Heart right ventricle (tissue), 16 donors: ENCODE measurements around the gene FAM219A. TPM values are rescaled to one million over a fixed set of nuclear protein-coding genes. Genes with fewer than 3 reads are reported as not detected.

Source experiments
- ATAC-seq, 8 donors: fragments of 200-7000 bp; cut with Tn5 transposase; one replicate each; pipeline ENCODE4 v1.9.1; 2020; ENCODE audit warnings: mild to moderate bottlenecking in 8 of 8, moderate library complexity in 8 of 8, moderate number of reproducible peaks in 1 of 8
- DNase-seq, 2 donors: peaks; one replicate each; pipeline ENCODE4 v3.0.0-alpha.2; 2020
- H3K27ac ChIP-seq, 10 donors: fragments of 200-600 bp; sonication (generic) in 2 of 10; one replicate each; pipeline versions ENCODE4 v1.5.0 to v1.8.0; 2020 to 2022; ENCODE audit warnings: mild to moderate bottlenecking in 3 of 10
- H3K27me3 ChIP-seq, 7 donors: fragments of 200-600 bp; one replicate each; pipeline ENCODE4 v1.8.0; 2021 to 2022; ENCODE audit warnings: mild to moderate bottlenecking in 2 of 7
- H3K36me3 ChIP-seq, 9 donors: fragments of 200-600 bp; sonication (generic) in 1 of 9; one replicate each; pipeline versions ENCODE4 v1.5.0 to v1.8.0; 2020 to 2022; ENCODE audit warnings: mild to moderate bottlenecking in 2 of 9
- H3K4me1 ChIP-seq, 9 donors: fragments of 200-600 bp; sonication (generic) in 1 of 9; one replicate each; pipeline versions ENCODE4 v1.5.0 to v1.8.0; 2020 to 2022; ENCODE audit warnings: mild to moderate bottlenecking in 4 of 9
- H3K4me3 ChIP-seq, 10 donors: fragments of 200-600 bp; sonication (generic) in 2 of 10; one replicate each; pipeline versions ENCODE4 v1.5.0 to v1.8.0; 2020 to 2022; ENCODE audit warnings: mild to moderate bottlenecking in 7 of 10, moderate library complexity in 2 of 10
- H3K9me3 ChIP-seq, 11 donors: fragments of 200-600 bp in 10 of 11; sonication (generic) in 2 of 11; one replicate each; pipeline versions ENCODE4 v1.5.0 to v1.8.0; 2013 to 2022; ENCODE audit warnings: mild to moderate bottlenecking in 2 of 11, control low read depth in 1 of 11, moderate library complexity in 1 of 11
- CTCF ChIP-seq, 9 donors: fragments of 200-600 bp; sonication (generic) in 2 of 9; IDR thresholded peaks; one replicate each; pipeline versions ENCODE4 v1.5.0 to v1.8.0; 2021 to 2022; ENCODE audit warnings: antibody characterized with exemption in 9 of 9, mild to moderate bottlenecking in 5 of 9, moderate library complexity in 1 of 9
- WGBS, 2 donors: extraction: QIAGEN DNeasy Blood & Tissue Kit; methylation state at CpG; one replicate each; pipeline ENCODE4 v1.1.7; 2013; ENCODE audit warnings: inconsistent platforms in 1 of 2; 5-methylcytosine and 5-hydroxymethylcytosine counted together
- intact Hi-C, 10 donors: fragments of 100-400 bp; cut with DNase I; formaldehyde crosslinking; loops; one replicate each; pipeline versions ENCODE4 v1.11.1 to v1.14.2; 2022
- polyA plus RNA-seq, 2 donors: library from polyadenylated mRNA; stranded (reverse); fragments of 200-250 nt; gene quantifications; one replicate each; pipeline ENCODE4 v1.2.3, GENCODE V29; 2013
- total RNA-seq, 10 donors: library from RNA; stranded (reverse); fragmentation: NEBNext Ultra II Directional in 3 of 10; extraction: Animal tissue kit (Norgen Biotek cat#: 25700) in 3 of 10; gene quantifications; one replicate each; pipeline versions ENCODE4 v1.2.1 to v1.2.4, GENCODE V29; 2021 to 2023
- donor health status: Arrhythmogenic right ventricular cardiomyopathy.
- donor health status: ischemic (EF 13 %, LVEDD 7.1; RV severe dilation, severe dysfunction).
- donor health status: healthy with polysubstance abuse.
- donor health status: DM: no; HTN: yes; CAD: no.
- donor health status: DM: no; HTN: no; CAD: no.
- donor health status: ischemic (EF 25% LVEDD 6.9; RV normal size, moderate dysfunction).
- donor health status: ischemic (EF 25% LVEDD 5.7; RV mildly dilated, moderate dysfunction).
- donor health status: healthy.
- donor health status: DM: yes; HTN: yes; CAD: no.
- donor health status: Ischemic cardiomyopathy.
- donor health status: ischemic (EF 35%, LVEDD 5.7; RV mildly dilated, moderate dysfunction).
- donor health status: nonischemic (EF 11% LVEDD 7.7; RV severe dilation, severe dysfunction).
- donor health status: DM: yes; HTN: yes; CAD: no.
- donor health status: PGD.
- donor health status: ischemic (EF 29% LVEDD 5.4; RV normal size, mild dysfunction).
- donor health status: nonischemic (EF 23%, LVEDD 6.1; RV moderate dilation, normal function).

Gene FAM219A
- total and polyA plus RNA-seq, 12 donors: 15.1 to 38.6 (median 25.9) TPM

GRCh38 chr9:34454571-34455065 is 3.8 kb downstream of the FAM219A start:
- TF ChIP-seq CTCF (IDR thresholded peaks at IDR 0.05): peak in 7 of 9 donors; percentile 14 to 49 (median 20)
- H3K27ac ChIP-seq: peak overlapping the region in 8 of 10 donors; percentile 23 to 93 (median 56)
- peaks cover 24 to 83% (median 75%) of the 10 kb centered on the region in 9 donors for H3K4me1 ChIP-seq
- no peaks in the 10 kb centered on the region for H3K36me3 ChIP-seq
- H3K4me3 ChIP-seq: no peak overlapping the region
- no peaks in the 10 kb centered on the region for H3K9me3 ChIP-seq
- DNase-seq: peak; percentile 22 to 64
- peak in 4 of 8 donors; percentile 12 to 20 (median 14) for ATAC-seq
- intact Hi-C loops: no loop called here
- WGBS, 2 donors: 61 to 73% methylated on average over 3 of the region's 3 CpGs
- no peaks in the 10 kb centered on the region for H3K27me3 ChIP-seq

GRCh38 chr9:34452568-34452967 is 5.8 kb downstream of the FAM219A start:
- DNase-seq (no peak), ATAC-seq (no peak)
- intact Hi-C loops: no loop called here
- no peaks in the 10 kb centered on the region for H3K36me3 ChIP-seq
- no peak overlapping the region for H3K4me3 ChIP-seq
- no peaks in the 10 kb centered on the region for H3K27me3 ChIP-seq
- no peak for TF ChIP-seq CTCF (IDR thresholded peaks at IDR 0.05)
- H3K9me3 ChIP-seq: no peaks in the 10 kb centered on the region
- 68% methylated on average over 2 of the region's 2 CpGs for WGBS, 2 donors
- H3K4me1 ChIP-seq: peaks cover 24 to 96% (median 84%) of the 10 kb centered on the region in 9 donors
- peak overlapping the region in 4 of 10 donors; percentile 54 to 93 (median 64) for H3K27ac ChIP-seq

GRCh38 chr9:34451545-34451944 is 6.8 kb downstream of the FAM219A start:
- intact Hi-C loops: loop anchor here in 1 of 10 donors (2.0 kb wide), 1 partner anchor 37 kb away; no protein-coding TSS in a partner anchor
- WGBS, 2 donors: 55 to 56% methylated on average over 3 of the region's 3 CpGs
- peaks cover 20 to 100% (median 85%) of the 10 kb centered on the region in 9 donors for H3K4me1 ChIP-seq

DNA sequence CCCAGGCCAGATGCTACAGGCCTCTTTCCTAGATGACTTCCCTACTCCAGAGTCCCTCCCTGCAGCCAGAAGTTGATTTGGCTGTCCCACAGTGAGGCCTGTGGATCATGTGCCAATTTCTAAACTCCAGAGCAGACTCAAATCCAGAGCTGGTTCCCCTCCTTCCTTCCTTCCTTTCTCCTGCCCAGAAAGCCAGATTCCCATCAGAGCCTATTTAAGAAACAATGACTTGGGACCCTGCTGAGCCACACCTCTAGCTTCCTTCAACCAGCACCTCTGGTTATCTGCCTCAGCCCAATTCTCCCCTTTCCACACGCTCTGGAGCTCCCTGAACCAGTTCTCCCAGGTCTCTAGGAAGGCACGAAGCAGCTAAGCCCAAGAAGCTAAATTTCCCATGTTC is 7.2 kb downstream of the FAM219A start:
- ATAC-seq: peak; percentile 36 to 75 (median 64)
- H3K27me3 ChIP-seq: no peaks in the 10 kb centered on the region

More at GRCh38 chr9:34451545-34451944, 6.8 kb downstream of the FAM219A start:
- ATAC-seq (no peak), DNase-seq (no peak)
- no peaks in the 10 kb centered on the region for H3K36me3 ChIP-seq
- H3K27ac ChIP-seq: peak overlapping the region; percentile 23 to 93 (median 58)
- H3K27me3 ChIP-seq: no peaks in the 10 kb centered on the region
- TF ChIP-seq CTCF (IDR thresholded peaks at IDR 0.05): no peak
- H3K9me3 ChIP-seq: no peaks in the 10 kb centered on the region
- H3K4me3 ChIP-seq: no peak overlapping the region

More for the DNA sequence above, 7.2 kb downstream of the FAM219A start:
- no peak for TF ChIP-seq CTCF (IDR thresholded peaks at IDR 0.05)
- peak in 1 of 2 donors; percentile 36 for DNase-seq
- H3K9me3 ChIP-seq: no peaks in the 10 kb centered on the region
- H3K4me3 ChIP-seq: no peak overlapping the region
- 73 to 86% methylated on average over 2 of the region's 2 CpGs for WGBS, 2 donors
- no peaks in the 10 kb centered on the region for H3K36me3 ChIP-seq
- intact Hi-C loops: loop anchor here in 1 of 10 donors (2.0 kb wide), 1 partner anchor 36 kb away; no protein-coding TSS in a partner anchor
- peak overlapping the region; percentile 23 to 93 (median 58) for H3K27ac ChIP-seq
- H3K4me1 ChIP-seq: peaks cover 20 to 100% (median 87%) of the 10 kb centered on the region in 9 donors
